Stimulated activated CD4-positive, alpha-beta T cell treated with anti-CD3 and anti-CD28 coated beads, Interleukin-4, amount 100 ng/mL, for 24 hours (primary cell): ENCODE results near the gene AIP.
"Not testable (repeated sequence)": the region's sequence is repeated elsewhere in the genome, so short reads cannot be mapped to it uniquely, and the experiment has no call there.

ENCODE experiments used
- DNase-seq: peaks from one replicate; pipeline ENCODE4 v3.0.0-alpha.2; 2020

AIP gene

DNA sequence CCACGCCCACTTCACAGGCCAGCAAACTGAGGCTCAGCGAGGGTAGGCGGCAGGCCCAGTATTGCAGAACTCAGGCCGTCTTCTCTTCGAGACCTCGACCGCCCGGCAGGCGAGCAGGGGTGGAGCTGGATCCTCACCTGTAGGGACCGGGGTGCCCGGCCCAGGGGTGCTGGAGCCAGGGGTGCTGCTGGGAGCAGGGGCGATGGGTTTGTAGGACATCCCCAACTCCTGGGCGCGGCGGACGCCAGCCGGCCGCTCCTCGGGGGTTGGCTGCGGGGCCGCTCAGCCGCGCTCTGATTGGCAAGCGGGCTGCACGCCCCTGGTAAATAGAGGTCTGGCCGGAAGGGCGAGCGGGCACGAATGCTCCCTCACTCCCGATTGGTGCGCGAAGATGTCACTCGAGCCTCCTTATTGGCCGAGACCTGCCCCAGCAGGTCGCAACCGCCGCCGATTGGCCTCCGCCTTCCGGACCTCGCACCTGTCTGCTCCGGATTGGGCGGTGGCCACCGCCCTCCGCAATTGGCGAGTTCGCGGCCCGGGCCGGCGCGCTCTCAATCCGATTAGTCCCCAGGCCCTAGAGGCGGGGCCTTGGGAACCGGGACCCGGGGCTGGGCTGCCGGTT lies 25.1 kb downstream of the AIP start, which contains the start of gene CDK2AP2:
Gene CDK2AP2, minus strand, starts transcription at position 299 of the 622 bp plus-strand sequence. Its CDS starts 80 bp downstream, at position 219.
- peak; percentile 99 for DNase-seq

DNA sequence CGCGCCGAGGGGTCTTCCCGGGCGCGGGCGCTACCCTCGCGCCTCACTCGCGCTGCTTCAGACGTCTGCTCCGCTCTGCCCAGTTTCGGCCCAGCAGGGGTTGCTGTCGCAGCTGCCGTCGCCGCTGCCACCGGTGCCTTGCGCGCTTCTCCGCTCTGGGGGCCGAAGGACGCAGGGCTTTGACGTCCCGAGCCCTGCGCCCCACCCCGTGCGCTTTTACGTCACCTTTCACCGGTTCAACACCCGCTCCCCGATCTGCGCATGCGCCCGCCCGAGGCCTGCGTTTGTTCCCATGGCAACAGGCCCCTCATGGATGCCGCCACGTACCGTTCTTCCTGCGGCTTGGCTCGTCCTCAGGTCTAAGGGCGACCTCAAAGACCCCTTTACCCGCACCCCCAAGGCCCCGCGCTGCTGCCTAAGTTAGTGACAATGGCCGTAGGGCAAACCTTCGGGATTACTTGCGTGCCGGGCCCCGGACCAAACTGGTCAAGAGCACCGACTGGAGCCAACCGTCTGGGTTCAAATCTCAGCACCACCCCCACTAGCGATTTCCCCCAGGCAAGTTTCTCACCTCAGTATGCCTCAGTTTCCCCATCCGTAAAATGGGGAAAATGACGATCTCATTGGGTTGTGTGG lies 25.8 kb downstream of the AIP start:
- DNase-seq: peak; percentile 99

DNA sequence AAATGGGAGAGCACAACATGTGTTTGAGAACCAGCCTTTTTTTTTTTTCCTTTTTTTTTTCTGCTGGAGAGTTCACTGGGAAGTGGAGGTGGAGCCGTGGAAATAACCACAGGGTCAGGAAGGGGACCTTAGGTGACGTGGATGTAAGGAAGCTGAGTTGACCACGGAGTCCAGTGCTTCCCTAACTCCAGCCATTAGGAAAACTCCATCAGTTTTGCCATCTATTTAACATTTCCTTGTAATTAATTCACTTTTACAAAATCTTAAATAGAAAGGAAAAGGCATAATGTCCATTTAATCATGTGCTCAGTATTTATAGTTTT lies 27.2 kb downstream of the AIP start:
- DNase-seq: no peak

GRCh38 chr11:67511558-67511957 lies 28.7 kb downstream of the AIP start:
- DNase-seq: not testable (repeated sequence)

DNA sequence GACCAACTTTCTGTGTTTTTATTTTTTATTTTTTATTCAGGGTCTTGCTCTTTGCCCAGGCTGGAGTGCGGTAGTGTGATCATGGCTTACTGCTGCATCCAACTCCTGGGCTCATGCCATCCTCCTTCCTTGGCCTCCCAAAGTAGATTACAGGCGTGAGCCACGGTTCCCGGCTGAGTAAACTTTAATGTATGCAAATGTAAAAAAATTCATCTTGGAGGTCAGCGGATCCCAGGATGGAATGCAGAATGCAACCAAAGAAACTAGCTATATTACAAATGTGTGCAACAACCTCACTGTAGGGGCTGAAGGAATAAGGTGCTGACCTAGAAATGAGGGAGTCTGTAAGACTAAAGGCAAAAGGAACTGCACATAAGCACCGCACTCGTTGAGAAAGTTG lies 31.3 kb downstream of the AIP start:
- no peak for DNase-seq

DNA sequence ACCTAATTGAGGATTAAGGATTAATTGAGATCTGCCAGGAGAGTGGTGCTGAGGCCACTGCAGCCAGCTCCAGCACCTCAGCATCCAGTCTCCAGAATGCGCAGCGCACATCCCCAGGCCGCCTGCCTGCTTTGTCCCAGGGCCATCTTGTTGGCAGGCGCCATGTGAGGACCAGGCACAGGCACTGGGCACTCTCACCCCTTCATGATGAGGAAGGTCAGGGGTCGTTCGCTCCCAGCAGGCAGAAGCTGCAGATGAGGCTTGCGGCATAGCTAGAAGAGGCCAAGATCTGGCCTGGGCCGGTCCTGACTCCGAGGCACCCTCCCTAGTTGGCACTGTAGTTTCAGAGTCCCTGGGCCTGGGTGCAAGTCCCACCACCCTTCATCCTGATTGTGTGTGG lies 34.0 kb downstream of the AIP start:
- DNase-seq: no peak

DNA sequence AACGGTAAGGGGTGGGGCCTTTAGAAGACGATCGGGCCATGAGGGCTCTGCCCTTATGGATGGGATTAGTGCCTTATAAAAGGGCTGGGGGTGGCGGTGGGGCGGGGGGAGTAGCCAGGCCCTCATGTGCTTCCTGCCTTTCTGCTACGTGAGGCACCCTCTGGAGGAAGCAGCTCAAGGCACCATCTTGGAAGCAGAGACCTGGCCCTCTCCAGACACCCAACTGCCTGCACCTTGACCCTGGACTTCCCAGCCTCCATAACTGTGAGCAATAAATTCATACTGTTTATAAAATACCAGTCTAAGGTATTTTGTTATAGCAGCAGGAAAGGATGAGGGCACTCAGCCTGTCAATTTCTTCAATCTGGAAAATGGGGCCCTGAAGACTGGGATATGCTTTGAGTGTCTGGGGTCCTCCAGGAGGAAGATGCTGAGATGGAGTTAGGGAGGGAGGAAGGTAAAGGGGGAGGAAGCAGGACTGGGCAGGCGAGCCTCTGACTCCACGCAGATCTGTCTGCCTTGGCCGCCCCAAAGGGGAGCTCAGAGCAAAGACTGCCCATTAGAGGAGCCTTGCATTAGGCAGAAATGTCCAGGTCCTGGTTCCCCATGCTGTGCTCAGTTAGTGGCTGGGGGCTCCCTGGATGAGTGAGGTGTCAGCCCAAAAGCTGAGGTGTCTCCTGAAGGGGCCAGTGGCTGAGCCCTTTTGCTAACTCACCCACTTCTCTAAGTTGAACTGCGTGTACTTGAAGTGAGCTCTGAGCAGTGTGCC lies 35.1 kb downstream of the AIP start:
- DNase-seq: no peak

DNA sequence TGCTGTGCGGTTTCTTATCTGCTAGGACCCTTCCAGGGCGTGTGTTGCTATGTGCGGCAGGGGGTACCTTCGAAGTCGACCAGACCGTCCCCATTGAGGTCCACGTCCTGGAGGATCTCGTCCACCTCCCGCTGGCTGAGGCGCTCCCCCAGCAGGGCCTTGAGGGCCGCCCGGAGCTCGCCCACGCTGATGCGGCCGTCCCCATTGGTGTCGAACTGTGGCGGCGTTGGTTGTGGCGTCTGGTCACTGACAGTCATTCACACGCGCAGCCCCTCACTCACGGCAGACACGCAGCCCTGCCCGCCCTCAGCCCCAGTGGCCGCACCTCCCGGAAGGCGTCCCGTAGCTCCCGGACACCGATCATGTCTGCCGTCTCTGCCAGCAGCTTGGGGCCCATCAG lies 36.9 kb downstream of the AIP start:
- DNase-seq: no peak

DNA sequence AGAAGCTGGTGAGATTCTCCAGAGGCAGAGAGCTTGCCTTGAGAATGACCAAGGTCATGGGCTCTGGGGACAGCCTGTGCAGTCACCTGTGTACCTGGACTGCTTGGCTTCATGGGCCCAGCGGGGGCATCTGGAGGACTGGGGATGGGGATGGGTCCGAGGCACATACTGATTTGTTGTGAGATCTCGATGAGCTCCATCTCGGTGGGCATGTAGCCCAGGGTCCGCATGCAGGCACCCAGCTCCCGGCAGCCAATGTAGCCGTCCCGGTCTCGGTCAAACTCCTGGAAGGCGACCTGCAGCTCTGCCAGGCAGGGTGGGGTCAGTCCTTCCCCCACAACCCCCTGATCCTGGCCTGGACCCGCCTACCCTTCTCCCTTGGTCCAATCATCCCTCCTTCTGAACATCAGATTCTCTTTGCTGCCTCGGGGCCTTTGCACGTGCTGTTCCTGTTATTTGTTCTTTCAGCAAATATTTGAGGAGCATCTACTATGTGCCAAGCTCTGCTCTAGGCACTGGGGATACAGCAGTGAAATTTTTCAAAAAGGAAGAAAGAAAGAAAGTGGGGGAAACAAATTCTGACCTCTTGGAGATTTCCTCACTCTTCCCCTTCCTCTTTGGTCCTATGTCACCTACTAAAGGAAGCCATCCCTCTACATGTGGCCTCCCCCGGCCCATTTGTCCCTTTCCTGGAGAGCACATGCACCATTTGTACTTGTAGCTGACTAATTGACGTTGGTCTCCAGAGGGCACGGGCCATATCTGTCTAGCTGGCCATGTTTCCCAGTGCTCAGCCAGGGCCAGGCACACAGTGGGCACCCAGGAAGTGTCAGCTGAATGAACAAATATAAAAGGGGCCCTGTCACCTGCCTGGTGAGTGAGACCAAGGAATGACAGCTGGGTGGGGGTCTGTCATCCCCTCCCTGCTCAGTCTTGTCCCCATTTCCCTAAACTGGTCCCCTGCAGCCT lies 38.3 kb downstream of the AIP start:
- DNase-seq: no peak

DNA sequence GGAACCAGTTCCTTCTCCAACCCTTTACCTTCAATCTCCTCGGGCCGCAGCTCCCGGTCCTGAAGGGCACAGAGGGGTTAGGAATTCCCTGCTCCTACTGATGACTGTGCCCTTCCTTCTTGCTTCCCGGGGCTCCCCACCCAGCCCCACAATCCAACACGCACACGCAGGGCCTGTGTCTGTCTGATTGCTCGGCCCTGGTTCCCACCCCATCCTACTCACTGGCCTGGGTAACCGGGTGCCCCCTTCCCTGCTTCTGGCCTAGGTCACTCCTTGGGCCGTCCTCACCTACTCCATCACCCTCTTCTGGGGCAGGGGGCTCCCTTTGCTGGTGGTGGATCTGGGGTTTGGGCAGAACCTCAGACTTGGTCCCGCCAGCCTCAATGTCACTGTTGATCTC lies 39.1 kb downstream of the AIP start:
- DNase-seq: no peak

DNA sequence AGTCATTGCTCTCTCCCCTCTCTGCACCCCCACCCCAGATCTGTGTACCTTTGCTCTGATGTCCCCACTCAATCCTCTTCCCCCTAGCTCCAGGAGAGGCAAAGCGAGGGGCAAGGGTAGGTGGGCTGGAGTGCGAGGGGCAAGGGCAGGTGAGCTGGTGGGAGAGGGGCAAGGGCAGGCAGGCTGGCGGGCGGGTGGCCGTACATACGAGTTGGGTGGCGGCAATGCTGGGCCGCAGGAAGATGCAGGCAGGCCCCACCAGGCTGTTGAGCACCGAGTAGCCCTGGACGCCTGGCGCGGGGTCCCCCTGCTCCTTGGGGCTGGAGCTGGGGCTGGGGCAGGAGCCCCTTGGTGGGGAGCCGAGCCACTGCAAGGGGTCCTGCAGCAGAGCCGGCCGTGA lies 39.5 kb downstream of the AIP start:
- DNase-seq: no peak

- no peak for DNase-seq
These were observed 40.2 kb downstream of the AIP start, which contains the start of gene CABP2 for GRCh38 chr11:67522844-67523555. TSS of gene CABP2 (minus strand) at chr11:67523446. CDS start at chr11:67523326, 120 bp downstream.

DNA sequence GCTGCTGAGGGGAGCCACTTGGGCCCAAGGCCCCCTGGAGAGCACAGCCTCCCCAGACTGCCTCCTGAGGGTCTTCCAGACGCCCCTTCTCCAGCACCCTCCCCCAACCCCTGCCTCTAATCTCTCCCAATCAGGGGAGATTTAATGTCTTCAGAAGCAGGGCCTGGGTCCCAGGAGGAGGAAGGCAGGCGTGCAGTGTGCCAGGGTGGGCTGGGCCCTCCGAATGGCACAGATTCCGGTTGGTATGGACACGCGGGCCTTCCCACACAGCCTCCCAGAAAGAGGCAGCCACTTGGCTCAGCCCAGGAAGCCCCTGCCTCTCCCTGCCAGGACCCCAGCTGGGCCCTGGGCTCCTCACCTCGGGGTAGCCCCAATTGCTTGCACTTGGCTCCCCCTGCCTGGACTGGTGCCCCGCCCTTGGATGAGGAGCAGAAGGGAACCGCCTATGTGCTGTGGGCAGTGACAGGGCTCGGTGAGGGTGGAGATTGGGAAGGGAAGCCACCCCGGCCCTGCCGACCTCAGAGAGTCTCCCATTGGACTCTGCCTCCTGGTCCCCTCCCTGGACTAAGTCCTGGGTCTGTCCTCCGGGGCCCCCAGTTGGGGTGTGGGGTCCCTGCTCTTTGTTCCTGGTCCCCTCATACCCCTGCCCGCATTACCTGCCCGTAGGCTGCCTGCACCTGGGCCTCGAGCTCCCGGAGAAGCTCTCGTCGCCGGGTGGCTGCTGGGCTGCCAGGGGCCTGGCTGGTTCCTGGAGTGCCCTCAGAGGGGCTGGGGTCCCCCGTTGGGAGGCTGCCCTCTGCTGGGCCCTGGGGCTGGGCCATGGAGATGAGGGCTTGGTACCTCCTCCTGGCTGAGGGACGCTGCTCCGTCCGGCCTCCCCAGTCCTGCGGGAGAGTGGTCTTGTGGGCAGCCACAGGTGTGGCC lies 41.0 kb downstream of the AIP start:
- DNase-seq: no peak

DNA sequence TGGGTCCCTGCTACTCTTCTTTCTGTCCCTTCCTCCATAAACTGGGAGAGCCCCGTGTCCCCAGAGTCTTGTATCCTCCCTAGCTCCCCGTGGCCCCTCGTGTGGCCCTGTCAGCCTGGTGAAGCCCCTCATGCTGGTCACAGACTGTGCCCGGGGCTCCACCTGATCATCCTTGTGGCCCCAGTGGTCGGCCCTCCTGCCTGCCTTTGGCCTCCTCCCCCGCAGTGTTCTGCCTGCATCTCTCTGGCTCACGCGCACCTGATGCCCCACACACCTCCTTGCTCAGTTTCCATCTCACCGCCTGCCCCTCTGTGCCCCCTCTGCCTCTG lies 41.6 kb downstream of the AIP start:
- DNase-seq: no peak

DNA sequence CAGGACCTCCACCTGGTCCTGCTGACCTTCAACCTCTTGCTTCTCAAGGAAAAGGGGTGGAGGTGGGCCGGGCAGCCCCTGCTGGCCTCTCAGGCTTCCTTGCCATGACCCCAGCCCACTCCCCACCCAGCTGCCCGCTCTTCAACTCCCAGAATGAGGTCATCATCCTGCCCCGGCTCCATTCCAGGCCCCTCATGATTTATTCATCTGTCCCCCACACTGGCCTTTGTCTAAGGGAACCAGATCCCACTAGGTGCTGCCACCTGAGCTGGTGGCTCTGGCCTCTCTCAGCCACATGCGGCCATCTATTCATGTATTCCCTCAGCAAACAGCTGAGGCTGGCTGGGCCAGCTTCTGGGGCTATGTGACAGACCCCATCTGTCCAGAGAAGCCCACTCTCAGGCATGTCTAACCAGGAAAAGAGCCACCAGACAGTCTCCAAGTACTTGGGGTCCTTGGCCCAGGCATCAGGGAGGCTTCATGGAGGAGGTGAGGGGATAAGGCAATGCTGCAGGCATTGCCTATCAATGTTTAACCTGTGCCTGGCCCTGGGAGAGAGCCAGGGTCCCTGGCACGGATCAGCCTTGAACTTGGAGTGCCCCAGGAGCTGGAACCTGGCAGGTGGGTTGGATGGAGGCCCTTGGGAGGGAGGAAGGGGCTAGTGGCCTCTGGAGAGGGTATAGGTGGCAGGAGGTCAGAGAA lies 42.6 kb downstream of the AIP start:
- DNase-seq: no peak

DNA sequence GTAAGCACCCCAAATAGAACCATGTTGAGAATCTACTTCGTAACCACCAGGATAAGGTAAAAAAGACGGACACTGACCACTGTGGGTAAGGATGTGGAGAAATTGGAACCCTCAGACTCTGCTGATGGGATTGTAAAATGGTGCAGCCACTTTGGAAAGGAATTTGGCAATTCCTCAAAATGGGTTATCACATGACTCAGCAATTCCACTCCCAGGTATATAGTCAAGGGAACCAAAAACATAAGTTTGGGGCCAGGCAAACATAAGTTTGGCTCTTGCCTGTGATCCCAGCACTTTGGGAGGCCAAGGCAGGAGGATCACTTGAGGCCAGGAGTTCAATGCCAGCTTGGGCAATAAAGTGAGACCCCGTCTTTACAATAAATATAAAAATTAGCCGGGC lies 45.5 kb downstream of the AIP start:
- no peak for DNase-seq

- no peak for DNase-seq
These were observed 47.4 kb downstream of the AIP start for GRCh38 chr11:67530282-67530592.

DNA sequence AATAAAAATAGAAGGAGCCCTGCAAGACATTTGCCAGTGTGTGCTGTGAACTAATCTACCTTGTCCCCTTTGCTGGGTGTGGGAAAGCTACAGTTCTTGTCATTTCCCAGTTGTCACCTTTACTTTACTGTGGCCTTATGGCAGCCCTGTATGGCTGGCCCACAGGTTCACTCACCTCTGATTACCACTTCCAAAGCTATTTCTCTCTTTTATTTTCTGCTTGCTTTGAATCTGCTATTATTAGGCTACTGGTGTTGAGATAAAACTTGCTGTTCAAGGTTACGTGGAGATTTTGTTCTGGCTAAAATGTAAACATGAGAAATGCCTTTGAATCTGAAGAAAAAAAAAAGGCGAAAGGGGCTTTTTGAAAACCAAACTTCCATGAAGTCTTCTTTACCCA lies 50.1 kb downstream of the AIP start:
- no peak for DNase-seq

DNA sequence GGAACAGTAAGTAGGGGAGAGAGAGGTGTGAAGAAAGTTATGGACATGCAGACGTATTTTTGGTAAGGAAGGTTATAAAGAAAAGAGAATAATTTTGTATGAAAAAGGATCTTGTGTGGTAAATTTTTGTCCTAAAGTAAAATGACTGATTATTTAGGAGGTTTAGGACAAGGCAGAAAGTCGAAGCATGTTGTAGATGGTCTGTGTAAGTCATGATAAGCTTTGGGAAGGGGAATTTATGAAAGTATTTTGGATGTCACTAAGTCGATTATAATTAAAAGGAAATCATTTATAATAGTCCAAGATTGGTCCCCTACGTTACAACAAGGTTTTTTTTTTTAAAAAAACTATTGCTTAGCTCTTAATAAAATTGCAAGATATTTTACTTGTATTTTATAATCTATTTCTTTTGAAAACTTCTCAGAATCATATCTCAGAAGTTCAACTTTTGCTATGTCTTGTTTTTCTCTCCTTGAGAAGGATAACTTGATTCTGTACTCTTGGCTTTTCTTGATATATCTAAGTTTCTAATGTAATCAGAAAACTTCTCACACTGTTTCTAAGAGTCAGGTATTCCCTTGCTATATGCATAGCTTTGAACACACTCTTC lies 51.3 kb downstream of the AIP start:
- no peak for DNase-seq

DNA sequence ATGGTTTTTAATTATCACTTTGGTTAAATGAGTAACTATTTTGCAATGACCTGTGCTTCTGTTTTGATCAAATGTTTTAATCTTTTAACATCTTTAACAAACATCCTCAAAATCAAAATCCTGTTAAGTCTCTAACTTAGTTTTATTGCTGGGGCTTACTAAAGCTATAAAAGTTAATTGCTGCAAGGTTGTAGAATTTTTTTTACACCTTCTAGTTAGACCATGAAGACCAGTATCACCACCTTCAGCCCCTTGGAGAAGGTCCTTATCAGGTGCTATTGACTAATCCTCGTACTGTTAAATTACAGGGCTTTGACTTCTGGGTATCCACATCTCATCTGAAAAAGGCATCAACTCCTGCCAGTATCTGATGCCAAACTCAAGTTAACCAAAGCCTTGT lies 52.7 kb downstream of the AIP start:
- no peak for DNase-seq
